MCF 10A (cell line): ENCODE measurements around the gene DMAP1. TPM values are rescaled to one million over a fixed set of nuclear protein-coding genes. Genes with fewer than 3 reads are reported as not detected.

Experiments used
- BruUV-seq: library from RNA; stranded (reverse); fragments of 400-500 nt; replicated peaks from 2 replicates; lab custom pipeline; 2021; lab: Mats Ljungman, UMichigan
- CTCF ChIA-PET: fragments of 300-600 bp; sonication (Branson Sonifier 250); formaldehyde crosslinking; extraction: SDS; loops from one replicate; lab custom pipeline; 2021; ENCODE audit warnings: antibody characterized with exemption, inconsistent platforms; lab: Yijun Ruan, JAX
- POLR2A ChIA-PET: fragments of 300-600, 350-650 bp; sonication (Branson Sonifier 250); formaldehyde crosslinking; extraction: SDS; loops from one replicate; lab custom pipeline; 2020; ENCODE audit warnings: antibody characterized with exemption, inconsistent platforms; lab: Yijun Ruan, JAX
- DNase-seq: peaks from one replicate; pipeline ENCODE4 v3.0.0-alpha.2; 2018; ENCODE audit not compliant: unreplicated experiment
- H3K27ac Mint-ChIP-seq: one replicate; pipeline ENCODE4 v1.8.0; 2022; ENCODE audit warnings: mild to moderate bottlenecking, low read depth, mixed read lengths; ENCODE audit not compliant: unreplicated experiment
- H3K27me3 Mint-ChIP-seq: one replicate; pipeline ENCODE4 v1.8.0; 2022; ENCODE audit warnings: mixed read lengths; ENCODE audit not compliant: insufficient read depth, unreplicated experiment
- H3K36me3 Mint-ChIP-seq: one replicate; pipeline ENCODE4 v1.8.0; 2022; ENCODE audit warnings: mild to moderate bottlenecking, moderate library complexity, mixed read lengths; ENCODE audit not compliant: insufficient read depth, unreplicated experiment
- H3K4me1 Mint-ChIP-seq: one replicate; pipeline ENCODE4 v1.8.0; 2022; ENCODE audit warnings: mixed read lengths; ENCODE audit not compliant: insufficient read depth, unreplicated experiment
- H3K4me3 Mint-ChIP-seq: one replicate; pipeline ENCODE4 v1.8.0; 2022; ENCODE audit warnings: mild to moderate bottlenecking, moderate library complexity, mixed read lengths; ENCODE audit not compliant: unreplicated experiment
- H3K9me3 Mint-ChIP-seq: one replicate; pipeline ENCODE4 v1.8.0; 2022; ENCODE audit warnings: mixed read lengths; ENCODE audit not compliant: unreplicated experiment
- intact Hi-C: fragments of 100-400 bp; cut with micrococcal nuclease; formaldehyde crosslinking; loops from 2 replicates; pipeline ENCODE4 v1.14.1; 2022
- total RNA-seq: library from RNA; stranded (reverse); gene quantifications from 2 replicates; pipeline ENCODE4 v1.2.3, GENCODE V29; 2022
- TF ChIP-seq, protein P1 (sequence below): fragments of 200-600 bp; IDR thresholded peaks from one replicate; pipeline ENCODE4 v1.8.0; 2022; ENCODE audit warnings: antibody characterized with exemption, mild to moderate bottlenecking; ENCODE audit not compliant: unreplicated experiment

Gene DMAP1
- total RNA-seq, 1 experiment from 2014 or later: 36.6 TPM

DNA sequence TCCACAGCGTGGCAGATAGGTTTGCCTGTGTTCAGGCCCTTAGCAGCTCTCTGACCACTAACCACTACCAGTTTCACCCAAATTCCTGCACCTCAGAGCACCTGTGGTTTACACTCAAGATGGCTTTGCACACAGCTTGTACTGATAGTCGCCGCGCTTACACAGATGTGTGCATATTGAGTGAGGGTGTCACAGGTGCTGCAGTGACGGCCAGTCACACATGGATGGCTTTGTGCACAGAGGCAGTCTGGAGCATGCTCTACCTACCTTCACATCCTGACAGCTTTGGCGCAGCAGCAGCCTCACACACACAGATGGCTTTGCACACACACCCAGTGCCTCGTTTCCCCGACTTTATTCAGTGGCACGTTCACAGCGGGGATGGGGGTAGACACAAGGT lies 7.5 kb downstream of the DMAP1 start:
- H3K4me1 Mint-ChIP-seq: peaks cover 5% of the 10 kb centered on the region
- H3K4me3 Mint-ChIP-seq: no peak overlapping the region
- intact Hi-C loops: no loop called here
- POLR2A ChIA-PET: interaction anchor here (0.8 to 1.4 kb wide), 2 partner anchors 12 to 432 kb away, joined by 3 read pairs; no protein-coding TSS in a partner anchor
- no peak for DNase-seq
- H3K9me3 Mint-ChIP-seq: no peaks in the 10 kb centered on the region
- H3K27me3 Mint-ChIP-seq: no peaks in the 10 kb centered on the region
- CTCF ChIA-PET: interaction anchor here (0.5 to 7.1 kb wide), 4 partner anchors 125 to 388 kb away, joined by 3 to 92 read pairs (median 4); no protein-coding TSS in a partner anchor
- no TSS peak for BruUV-seq
- no peak overlapping the region for H3K27ac Mint-ChIP-seq
- TF ChIP-seq, protein P1, sequence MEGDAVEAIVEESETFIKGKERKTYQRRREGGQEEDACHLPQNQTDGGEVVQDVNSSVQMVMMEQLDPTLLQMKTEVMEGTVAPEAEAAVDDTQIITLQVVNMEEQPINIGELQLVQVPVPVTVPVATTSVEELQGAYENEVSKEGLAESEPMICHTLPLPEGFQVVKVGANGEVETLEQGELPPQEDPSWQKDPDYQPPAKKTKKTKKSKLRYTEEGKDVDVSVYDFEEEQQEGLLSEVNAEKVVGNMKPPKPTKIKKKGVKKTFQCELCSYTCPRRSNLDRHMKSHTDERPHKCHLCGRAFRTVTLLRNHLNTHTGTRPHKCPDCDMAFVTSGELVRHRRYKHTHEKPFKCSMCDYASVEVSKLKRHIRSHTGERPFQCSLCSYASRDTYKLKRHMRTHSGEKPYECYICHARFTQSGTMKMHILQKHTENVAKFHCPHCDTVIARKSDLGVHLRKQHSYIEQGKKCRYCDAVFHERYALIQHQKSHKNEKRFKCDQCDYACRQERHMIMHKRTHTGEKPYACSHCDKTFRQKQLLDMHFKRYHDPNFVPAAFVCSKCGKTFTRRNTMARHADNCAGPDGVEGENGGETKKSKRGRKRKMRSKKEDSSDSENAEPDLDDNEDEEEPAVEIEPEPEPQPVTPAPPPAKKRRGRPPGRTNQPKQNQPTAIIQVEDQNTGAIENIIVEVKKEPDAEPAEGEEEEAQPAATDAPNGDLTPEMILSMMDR: no peak
- peaks cover 55% of the 10 kb centered on the region for H3K36me3 Mint-ChIP-seq

DNA sequence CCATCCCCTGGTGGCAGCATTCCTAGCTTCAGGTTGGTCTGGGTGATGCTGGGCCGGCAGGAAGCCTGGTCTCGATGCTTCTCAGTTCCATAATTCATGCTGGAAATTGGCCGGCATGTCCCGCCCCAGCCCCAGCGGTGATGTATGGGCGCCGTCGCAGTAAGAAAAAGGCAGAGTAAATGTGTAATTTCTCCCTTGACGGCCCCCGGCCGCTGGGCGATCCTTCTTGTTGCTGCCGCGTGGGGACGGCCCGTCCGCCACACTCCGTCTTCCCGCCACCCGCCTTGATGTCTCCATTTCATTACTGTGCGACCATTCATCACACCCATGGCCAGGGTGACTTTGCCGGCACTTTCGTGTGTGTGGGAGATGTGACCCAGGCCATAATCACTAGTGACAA lies 8.5 kb downstream of the DMAP1 start:
- H3K27ac Mint-ChIP-seq: no peak overlapping the region
- BruUV-seq: no TSS peak
- intact Hi-C loops: no loop called here
- H3K9me3 Mint-ChIP-seq: no peaks in the 10 kb centered on the region
- H3K27me3 Mint-ChIP-seq: no peaks in the 10 kb centered on the region
- POLR2A ChIA-PET: interaction anchor here (1.4 kb wide), 1 partner anchor 11 kb away, joined by 3 read pairs; no protein-coding TSS in a partner anchor
- H3K36me3 Mint-ChIP-seq: peaks cover 45% of the 10 kb centered on the region
- DNase-seq: no peak
- CTCF ChIA-PET: interaction anchor here (0.6 to 0.7 kb wide), 2 partner anchors 125 to 205 kb away, joined by 3 read pairs; no protein-coding TSS in a partner anchor
- H3K4me1 Mint-ChIP-seq: peaks cover 5% of the 10 kb centered on the region
- TF ChIP-seq, protein P1: no peak
- H3K4me3 Mint-ChIP-seq: no peak overlapping the region

DNA sequence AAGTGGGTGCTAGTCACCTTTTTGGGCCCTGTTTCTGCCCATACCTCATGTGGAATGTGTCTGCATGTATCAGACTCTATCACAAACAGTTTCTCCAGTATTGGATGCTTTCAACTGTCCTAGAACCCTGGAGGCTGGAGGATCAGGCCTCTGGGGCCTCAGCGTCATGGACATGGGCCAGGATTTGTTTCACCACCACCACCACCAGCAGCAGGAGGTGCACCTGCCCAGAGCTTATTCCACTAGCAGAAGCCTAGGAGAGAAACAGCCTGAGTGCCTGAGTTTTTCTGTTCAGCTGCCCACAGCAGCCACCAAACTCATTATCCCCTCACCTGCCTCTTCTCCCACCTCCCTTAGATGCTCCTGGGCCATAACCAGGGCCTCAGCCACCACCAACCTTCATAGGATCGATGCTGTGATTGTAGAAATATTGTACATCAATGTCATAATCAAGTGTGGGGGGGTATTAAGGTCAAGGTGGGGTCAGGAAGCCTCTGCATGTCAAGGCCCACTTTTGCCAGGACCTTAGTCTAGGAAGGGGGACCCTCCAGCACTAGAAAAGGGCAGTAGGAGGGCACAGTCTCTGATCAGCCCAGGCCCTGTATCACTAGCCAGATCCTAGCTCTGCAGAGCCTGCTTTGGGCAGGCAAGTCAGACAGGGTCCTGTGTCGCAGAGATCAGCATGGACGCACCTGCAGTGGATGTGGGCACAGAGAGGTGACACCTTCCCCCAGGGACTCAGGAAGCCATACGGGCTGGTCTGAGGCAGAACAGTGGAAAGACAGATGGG lies 9.3 kb downstream of the DMAP1 start:
- intact Hi-C loops: no loop called here
- H3K27ac Mint-ChIP-seq: no peak overlapping the region
- POLR2A ChIA-PET: no interaction called here

DNA sequence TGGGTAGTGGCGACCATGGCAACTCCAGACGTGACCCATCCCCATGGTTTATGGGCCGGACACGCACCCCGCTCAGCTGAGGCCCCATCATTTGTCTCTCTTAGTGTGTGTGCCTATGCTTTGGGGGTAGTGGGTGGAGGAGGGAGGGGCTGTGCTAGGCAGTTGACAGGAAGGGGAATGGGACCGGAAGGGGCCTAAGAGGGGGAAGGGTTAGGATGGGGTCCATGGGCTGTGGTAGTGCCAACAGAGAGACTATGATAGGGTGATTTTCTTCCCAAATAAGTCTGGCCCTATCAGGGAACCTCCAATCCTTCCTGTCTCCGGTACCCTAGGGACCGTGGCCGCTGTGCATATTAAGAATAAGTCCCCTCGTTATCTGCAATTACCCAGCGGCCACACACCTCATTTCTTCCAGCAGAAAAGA lies 9.9 kb downstream of the DMAP1 start:
- Mint-ChIP-seq H3K4me1 (peaks cover 6% of the 10 kb centered on the region), H3K27ac (no peak overlapping the region), H3K36me3 (peaks cover 34% of the 10 kb centered on the region), H3K9me3 (no peaks in the 10 kb centered on the region), H3K4me3 (no peak overlapping the region), H3K27me3 (no peaks in the 10 kb centered on the region)
- TF ChIP-seq, protein P1: no peak
- CTCF ChIA-PET: no interaction called here
- POLR2A ChIA-PET: interaction anchor here (0.9 kb wide), 1 partner anchor 429 kb away, joined by 3 read pairs; no protein-coding TSS in a partner anchor
- no peak for DNase-seq
- intact Hi-C loops: no loop called here
- no TSS peak for BruUV-seq

More for the DNA sequence above, 9.3 kb downstream of the DMAP1 start:
- TF ChIP-seq, protein P1: no peak
- DNase-seq: no peak
- no peaks in the 10 kb centered on the region for H3K27me3 Mint-ChIP-seq
- H3K9me3 Mint-ChIP-seq: no peaks in the 10 kb centered on the region
- no TSS peak for BruUV-seq
- peaks cover 37% of the 10 kb centered on the region for H3K36me3 Mint-ChIP-seq
- peaks cover 6% of the 10 kb centered on the region for H3K4me1 Mint-ChIP-seq
- no peak overlapping the region for H3K4me3 Mint-ChIP-seq
- CTCF ChIA-PET: interaction anchor here (0.6 to 0.7 kb wide), 2 partner anchors 124 to 204 kb away, joined by 3 read pairs; no protein-coding TSS in a partner anchor
